ENCODE results near the gene STX18. TPM values are rescaled to one million over a fixed set of nuclear protein-coding genes. Genes with fewer than 3 reads are reported as not detected.

The STX18 gene
- total RNA-seq, 1 experiment from 2014 or later = 20.9 TPM

- H3K4me1 Mint-ChIP-seq = peaks cover 30 to 37% of the 10 kb centered on the region in 2 experiments
Measured at GRCh38 chr4:4462970-4463369, 78.9 kb downstream of the STX18 start.

More at GRCh38 chr4:4462970-4463369, 78.9 kb downstream of the STX18 start:
- H3K14ac ChIP-seq (ENCODE audit: insufficient read depth, low read length) = no peak overlapping the region
- H4K5ac ChIP-seq (ENCODE audit: insufficient read length, low read depth, low read length) = no peak overlapping the region
- H3K9ac ChIP-seq (ENCODE audit: extremely low read depth, insufficient read length, low read length) = no peak overlapping the region
- no peaks in the 10 kb centered on the region for H3K27me3 ChIP-seq (ENCODE audit: insufficient read depth, low read length)
- DNase-seq = no peak
- no peak overlapping the region for H2BK20ac ChIP-seq (ENCODE audit: low read depth, low read length, poor library complexity, severe bottlenecking)
- H2BK120ac ChIP-seq (ENCODE audit: low read depth, low read length, poor library complexity, severe bottlenecking) = no peak overlapping the region
- H3K4me3 Mint-ChIP-seq = no peak overlapping the region
- no peak overlapping the region for H2BK15ac ChIP-seq (ENCODE audit: low read depth, low read length)
- no peaks in the 10 kb centered on the region for H3K79me2 ChIP-seq (ENCODE audit: insufficient read depth, low read length)
- H3K23ac ChIP-seq (ENCODE audit: insufficient read length, low read depth, low read length) = no peak overlapping the region
- peaks cover 2 to 4% of the 10 kb centered on the region in 2 experiments; a peak in 3 of 5 replicates for H3K9me3 Mint-ChIP-seq
- H3K27me3 Mint-ChIP-seq (ENCODE audit: low read depth) = no peaks in the 10 kb centered on the region; the same call in 1 of the 2 replicates
- no peaks in the 10 kb centered on the region for H3K79me1 ChIP-seq (ENCODE audit: insufficient read depth, low read depth, low read length, poor library complexity, severe bottlenecking)
- H2BK5ac ChIP-seq (ENCODE audit: insufficient read length, low read length) = no peak overlapping the region
- no peak overlapping the region for H4K91ac ChIP-seq (ENCODE audit: insufficient read length, low read depth, low read length)
- peak overlapping the region; percentile 22 for H3K27ac ChIP-seq (ENCODE audit: insufficient read length, low read depth, low read length)
- H3K4me1 ChIP-seq (ENCODE audit: insufficient read depth, low read length) = peaks cover 13% of the 10 kb centered on the region; the same call in 1 of the 2 replicates
- peaks cover 23 to 29% (median 29%) of the 10 kb centered on the region in 3 experiments for H3K36me3 Mint-ChIP-seq (ENCODE audit: insufficient read depth in 1 of 3, low read depth in 3 of 3)
- no peak overlapping the region for H2AK5ac ChIP-seq (ENCODE audit: insufficient read length, low read length)
- no CpG with 5 or more reads among the region's 3 CpGs for WGBS (ENCODE audit: extremely low coverage, insufficient read length, low lambda C conversion rate)
- peak overlapping the region in 1 of 3 experiments; percentile 49; a peak in 1 of 7 replicates for H3K27ac Mint-ChIP-seq
- no peak overlapping the region for H2BK12ac ChIP-seq (ENCODE audit: insufficient read length, low read depth, low read length)
- no peaks in the 10 kb centered on the region for H3K9me3 ChIP-seq (ENCODE audit: control insufficient read depth, low read depth, low read length)
- no peak overlapping the region for H3K18ac ChIP-seq (ENCODE audit: insufficient read length, low read depth, low read length)
- H3K4ac ChIP-seq (ENCODE audit: low read depth, low read length) = no peak overlapping the region
- H4K8ac ChIP-seq (replicated peaks; ENCODE audit: insufficient read length, low read depth, low read length) = no peak overlapping the region
- H4K20me1 ChIP-seq (ENCODE audit: control insufficient read depth, insufficient read depth, insufficient read length) = no peaks in the 10 kb centered on the region
- no peak overlapping the region for H3T11ph ChIP-seq (ENCODE audit: low read length)
- peak overlapping the region; percentile 17 for H3K4me2 ChIP-seq (ENCODE audit: insufficient read depth, insufficient read length, low read length)
- H3K56ac ChIP-seq (ENCODE audit: insufficient read length, low read depth, low read length) = no peak overlapping the region
- H2AFZ ChIP-seq (ENCODE audit: low read length) = no peak overlapping the region
- TF ChIP-seq CTCF (conservative IDR thresholded peaks at IDR 0.05) = no peak
- H3K23me2 ChIP-seq (ENCODE audit: insufficient read length, low read depth, low read length, poor library complexity, severe bottlenecking) = no peaks in the 10 kb centered on the region
